HG03460 (cell line): ENCODE data around the gene CCDC78.
"Not testable (repeated sequence)": the region's sequence is repeated elsewhere in the genome, so short reads cannot be mapped to it uniquely, and the experiment has no call there.

Experiments
- ATAC-seq: cut with Tn5 transposase; IDR thresholded peaks from one replicate; pipeline ENCODE4 v1.9.1; 2021; ENCODE audit not compliant: unreplicated experiment

The CCDC78 gene

GRCh38 chr16:761625-762513 lies 35.6 kb upstream of the CCDC78 start:
- no peak for ATAC-seq

DNA sequence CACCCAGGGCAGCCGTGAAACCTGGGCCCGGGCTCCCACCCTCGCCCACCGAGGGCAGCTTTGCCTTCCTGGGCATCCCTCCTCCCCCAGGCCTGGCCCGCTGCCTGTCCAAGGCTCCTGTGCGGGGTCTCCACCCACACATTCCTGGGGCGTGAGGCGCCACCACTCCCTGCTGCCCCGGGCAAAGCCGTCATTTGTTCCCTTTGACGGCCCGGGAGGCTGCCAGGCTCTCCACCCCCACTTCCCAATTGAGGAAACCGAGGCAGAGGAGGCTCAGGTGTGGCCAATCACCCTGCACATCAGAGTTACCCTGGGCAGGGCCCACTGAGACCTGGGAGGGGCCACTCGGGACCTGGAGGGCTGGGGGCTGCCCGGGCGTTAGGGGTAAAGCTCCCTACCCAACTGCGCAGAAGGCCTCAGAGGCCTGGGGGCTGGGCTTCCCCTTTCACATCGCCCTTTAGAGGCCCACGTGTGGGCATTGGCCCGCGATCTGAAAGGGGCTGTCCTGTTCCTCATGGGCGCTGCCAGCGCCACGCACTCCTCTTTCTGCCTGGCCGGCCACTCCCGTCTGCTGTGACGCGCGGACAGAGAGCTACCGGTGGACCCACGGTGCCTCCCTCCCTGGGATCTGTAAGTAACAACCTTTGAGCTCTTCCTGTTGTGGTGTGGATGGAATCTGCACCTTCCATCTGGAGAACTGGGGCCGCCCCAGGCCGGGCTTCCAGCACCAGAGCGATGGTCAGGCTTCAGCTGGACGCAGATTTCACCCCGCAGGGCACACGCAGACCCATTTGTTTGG lies 34.5 kb upstream of the CCDC78 start, which contains the start of gene MSLN:
Gene MSLN (plus strand): TSS at position 190 of the 799 bp plus-strand sequence. CDS start 1,947 bp downstream, outside the sequence.
- no peak for ATAC-seq

DNA sequence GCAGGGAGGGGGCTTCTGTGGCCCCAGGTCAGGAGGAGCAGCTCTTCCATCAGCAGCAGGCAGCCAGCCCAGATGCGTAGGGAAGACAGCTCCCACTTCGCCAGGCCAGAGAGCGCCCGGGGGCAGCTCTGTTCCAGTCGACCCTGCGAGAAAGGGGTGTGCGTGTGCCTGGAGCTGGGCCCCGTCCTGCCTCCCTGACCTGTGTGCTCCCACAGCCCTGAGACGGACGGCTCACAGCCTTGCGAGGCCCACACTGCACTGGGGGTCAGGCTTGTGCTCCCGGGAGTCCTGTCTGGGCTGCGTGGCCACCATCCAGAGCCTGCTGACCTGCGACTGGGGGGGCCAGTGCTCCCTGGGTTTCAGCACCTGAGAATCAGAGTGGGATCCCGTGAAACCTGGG lies 33.8 kb upstream of the CCDC78 start:
- no peak for ATAC-seq

DNA sequence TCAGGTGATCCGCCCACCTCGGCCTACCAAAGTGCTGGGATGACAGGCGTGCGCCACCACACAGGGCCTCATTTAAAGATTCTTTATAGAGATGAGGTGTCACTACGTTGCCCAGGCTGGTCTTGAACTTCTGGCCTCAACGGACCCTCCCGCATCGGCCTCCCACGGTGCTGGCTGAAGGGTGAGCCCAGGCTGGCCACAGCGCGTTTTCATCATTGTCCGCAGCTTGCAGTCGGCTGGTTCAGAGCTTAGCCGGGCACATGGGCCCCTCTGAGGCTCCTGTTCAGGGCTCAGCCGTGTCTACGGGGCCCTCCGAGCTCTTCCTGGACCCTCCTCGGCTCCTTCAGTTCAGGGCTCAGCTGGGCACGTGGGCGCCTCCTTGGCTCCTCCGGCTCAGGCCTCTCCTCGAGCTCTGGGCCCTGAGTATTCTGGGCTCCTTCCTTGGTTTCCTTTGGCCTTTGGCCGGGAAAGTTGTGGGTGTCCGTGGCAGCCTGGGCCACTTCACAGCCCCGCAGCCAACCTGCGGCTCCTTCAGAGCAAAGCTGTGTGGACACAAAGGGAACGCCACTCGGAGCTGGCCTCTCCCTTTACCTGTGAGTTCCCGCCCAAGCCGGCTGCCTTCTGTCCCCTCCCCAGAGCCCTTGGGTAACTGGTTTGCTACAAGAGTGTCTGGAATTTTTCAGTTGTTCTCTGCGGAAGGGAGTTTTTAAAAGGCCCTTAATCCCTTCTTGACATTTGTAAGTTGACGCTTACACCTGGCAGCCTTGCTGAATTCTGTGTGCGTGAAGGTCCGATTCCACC lies 33.1 kb upstream of the CCDC78 start:
- ATAC-seq, result no peak

GRCh38 chr16:756428-756827 lies 30.2 kb upstream of the CCDC78 start:
- no peak for ATAC-seq

DNA sequence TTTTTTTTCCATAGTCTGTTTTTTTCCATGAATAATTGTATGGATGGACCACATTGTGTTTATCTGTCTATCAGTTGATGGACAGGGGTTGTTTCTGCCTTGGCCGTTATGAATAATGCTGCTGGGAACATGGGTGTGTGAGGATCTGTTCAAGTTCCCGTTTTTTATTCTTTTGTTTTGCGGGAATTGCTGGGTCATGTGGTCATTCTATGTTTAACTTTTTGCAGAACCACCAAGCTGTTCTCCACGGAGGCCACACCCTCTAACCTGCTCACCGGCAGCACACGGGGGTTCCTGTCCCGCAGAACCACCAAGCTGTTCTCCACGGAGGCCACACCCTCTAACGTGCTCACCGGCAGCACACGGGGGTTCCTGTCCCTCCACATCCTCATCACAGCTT lies 28.4 kb upstream of the CCDC78 start:
- ATAC-seq, result no peak

- not testable (repeated sequence) for ATAC-seq
Measured at GRCh38 chr16:754121-754607, 27.9 kb upstream of the CCDC78 start.

DNA sequence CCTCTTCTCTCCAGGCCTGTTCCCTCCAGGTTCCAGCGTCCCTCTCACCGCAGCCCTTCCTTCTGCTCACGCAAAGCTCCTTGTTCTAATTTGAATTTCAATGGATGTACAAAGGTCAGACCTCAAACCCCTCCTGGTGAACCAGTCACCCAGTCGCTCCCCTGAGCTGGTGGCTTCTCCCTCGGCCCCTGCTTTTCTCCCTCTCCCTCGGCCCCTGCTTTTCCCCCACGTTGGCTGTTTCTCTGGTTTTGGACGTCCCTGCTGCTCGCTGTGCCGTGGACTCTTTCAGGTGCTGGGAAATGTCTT lies 25.7 kb upstream of the CCDC78 start:
- ATAC-seq, result no peak

DNA sequence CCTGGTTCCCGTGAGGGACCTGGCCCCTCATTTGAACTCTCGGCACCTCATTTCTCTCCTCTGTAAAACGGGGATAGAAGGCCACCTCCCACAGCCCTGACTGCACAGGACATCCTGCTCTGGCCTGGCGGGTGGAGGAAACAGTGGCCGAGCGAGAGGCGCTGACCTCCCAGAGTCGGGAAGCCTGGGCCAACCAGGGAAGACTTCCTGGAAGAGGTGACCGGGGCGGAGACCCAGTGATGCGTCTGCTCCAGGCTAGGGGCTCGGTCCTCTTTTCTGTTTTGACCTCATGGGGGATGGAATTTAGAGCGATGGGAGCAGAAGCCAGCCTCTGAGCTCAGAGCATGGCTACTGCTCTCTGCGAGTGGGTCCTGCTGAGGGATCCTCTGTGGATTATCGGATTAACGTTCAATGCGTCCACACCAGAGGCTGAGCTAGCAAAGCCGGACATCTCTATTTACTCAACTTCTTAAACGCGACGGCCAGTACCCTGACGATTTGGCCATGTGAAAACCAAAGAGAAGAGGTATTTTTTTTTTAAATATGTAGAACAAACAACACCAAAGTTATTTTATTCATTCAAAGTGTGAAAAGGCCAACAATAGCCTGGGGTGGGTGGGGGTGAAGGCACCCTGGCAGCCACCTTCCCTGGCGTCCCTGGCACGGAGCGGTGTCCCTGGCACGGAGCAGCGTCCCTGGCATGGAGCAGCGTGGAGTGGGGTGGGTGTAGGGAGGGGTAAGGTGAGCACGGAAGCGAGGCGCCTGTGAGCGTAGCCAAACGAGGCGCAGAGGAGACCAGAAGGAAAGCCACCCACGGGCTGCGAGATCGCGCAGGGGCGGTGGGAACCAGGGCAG lies 25.1 kb upstream of the CCDC78 start:
- no peak for ATAC-seq

- ATAC-seq, result no peak
Measured at GRCh38 chr16:750485-750884, 24.2 kb upstream of the CCDC78 start.

GRCh38 chr16:749010-749409 lies 22.8 kb upstream of the CCDC78 start:
- no peak for ATAC-seq

DNA sequence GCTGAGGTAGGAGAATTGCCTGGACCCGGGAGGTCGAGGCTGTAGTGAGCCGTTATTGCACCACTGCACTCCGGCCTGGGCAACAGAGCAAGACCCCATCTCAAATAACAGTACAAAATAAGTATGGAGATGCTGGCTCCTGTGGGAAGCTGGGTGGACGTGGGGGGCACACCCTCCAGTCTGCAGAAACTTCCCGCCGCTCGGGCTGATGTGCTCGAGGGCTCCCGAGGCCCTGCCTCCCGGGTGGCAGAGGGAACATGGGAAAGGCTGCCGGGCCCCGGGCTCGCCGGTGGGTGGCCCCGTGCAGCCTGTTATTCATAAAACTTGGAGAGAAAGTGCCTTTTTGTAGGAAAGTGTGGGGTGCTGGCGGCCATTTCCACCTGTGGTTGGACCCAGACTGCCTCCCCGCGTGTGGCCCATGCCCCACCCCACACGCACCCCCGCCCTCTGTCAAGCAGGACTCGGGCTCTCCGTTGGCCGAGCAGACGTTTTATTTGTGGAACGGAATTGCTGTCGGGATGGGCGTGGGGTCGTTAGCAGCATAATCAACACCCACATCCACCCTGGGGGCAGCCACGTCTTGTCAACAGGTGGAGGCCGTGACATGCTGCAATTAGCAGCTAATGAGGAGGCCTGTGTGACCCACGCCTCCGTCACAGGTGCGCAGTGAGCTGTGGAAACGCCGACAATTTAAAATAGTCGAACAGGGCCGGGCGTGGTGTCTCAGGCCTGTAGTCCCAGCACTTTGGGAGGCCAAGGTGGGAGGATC lies 21.9 kb upstream of the CCDC78 start:
- ATAC-seq, result no peak

- ATAC-seq, result no peak
Measured at GRCh38 chr16:746637-747036, 20.4 kb upstream of the CCDC78 start.

- ATAC-seq, result no peak
Measured at GRCh38 chr16:745739-746138, 19.5 kb upstream of the CCDC78 start.

DNA sequence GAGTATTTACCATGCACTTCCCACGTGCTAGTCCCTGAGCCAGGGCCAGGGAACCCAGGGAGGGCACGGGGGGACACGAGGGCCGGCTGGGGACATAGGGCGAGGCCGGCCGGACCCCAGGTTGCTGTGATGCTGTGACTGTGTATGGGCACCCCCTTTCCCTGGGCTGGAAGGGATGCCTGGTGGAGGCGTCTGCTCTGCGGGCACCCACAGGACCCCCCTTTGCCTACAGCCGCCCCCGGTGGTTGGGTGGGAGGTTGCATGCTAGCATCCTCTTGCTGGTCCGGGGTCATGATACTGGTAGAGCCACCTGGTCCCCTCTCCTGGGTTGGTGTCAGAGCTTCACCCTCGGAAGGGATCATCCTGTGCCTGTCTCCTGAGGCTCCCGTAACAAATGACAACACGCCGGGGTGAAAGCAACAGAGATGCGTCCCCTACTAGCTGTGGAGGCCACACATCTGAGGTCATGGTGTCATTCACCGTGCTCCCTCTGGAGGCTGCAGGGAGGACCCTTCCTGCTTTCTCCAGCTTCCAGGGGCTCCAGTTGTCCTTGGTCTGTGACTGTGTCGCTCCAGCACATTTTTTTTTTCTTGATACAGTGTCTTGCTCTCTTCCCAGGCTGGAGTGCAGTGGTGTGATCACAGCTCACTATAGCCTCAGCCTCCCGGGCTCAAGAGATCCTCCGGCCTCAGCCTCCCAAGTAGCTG lies 17.7 kb upstream of the CCDC78 start:
- no peak for ATAC-seq

- ATAC-seq, result not testable (repeated sequence)
Measured at GRCh38 chr16:742894-743293, 16.7 kb upstream of the CCDC78 start.

- no peak for ATAC-seq
Measured at GRCh38 chr16:741986-742629, 15.9 kb upstream of the CCDC78 start.

DNA sequence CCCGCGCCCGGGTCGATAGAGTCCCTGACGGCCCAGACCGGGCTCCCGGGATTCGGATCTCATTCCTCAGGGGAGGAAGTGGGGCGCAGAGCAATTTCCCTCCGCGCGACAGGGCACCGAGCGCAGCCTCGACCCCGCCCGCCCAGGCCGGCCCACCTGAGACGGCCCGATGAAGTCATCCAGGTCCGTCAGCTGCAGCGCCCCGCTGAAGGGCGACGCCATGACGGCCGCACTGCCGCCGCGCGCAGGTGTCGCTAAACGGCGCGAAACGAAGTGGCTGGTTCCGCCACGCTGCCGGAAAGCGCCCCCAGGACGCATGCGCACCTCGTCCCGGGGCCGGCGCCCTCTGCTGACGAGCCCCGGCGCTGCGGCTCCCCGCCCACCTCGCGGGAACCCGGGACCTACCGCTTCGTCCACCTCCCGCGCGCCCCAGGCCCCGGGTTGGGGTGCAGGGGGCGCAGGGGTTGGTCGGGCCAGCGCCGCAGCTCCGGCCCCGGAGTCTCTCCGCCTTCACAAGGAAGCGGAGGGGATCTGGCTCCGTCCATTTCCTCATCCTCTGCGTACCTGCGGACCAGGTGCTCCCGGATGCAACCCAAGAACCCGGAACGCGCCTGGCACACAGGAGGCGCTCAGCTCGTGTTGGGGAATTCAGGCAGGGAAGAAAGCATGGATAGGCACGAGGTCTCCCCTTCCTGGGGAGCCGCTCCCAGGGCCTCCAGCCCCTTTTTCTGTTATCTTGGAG lies 14.7 kb upstream of the CCDC78 start, which contains the start of gene CIAO3:
Gene CIAO3 (minus strand): TSS at position 234 of the 742 bp plus-strand sequence. CDS start 12 bp downstream, at position 222.
- ATAC-seq, result peak; percentile 70
